NCI-H69 (cell line): ENCODE data around the gene SLC5A5.

Experiments used
- DNase-seq: peaks from one replicate; lab custom pipeline; 2025; lab: John Stamatoyannopoulos, UW

Gene SLC5A5

GRCh38 chr19:17847538-17848366, 24.0 kb upstream of the SLC5A5 start, which contains the start of gene JAK3:
Gene JAK3, minus strand, starts transcription at chr19:17847982. Its CDS starts 3,565 bp downstream, at chr19:17844417.
- peak; percentile 75 for DNase-seq

- DNase-seq, result no peak
Observed at GRCh38 chr19:17848595-17849292, 23.0 kb upstream of the SLC5A5 start.

- no peak for DNase-seq
Observed at GRCh38 chr19:17854061-17854460, 17.7 kb upstream of the SLC5A5 start.

GRCh38 chr19:17855280-17856152, 16.2 kb upstream of the SLC5A5 start:
- DNase-seq, result peak; percentile 75

GRCh38 chr19:17859533-17860330, 12.0 kb upstream of the SLC5A5 start, which contains the start of gene RPL18A:
Gene RPL18A, plus strand, starts transcription at chr19:17859910. Its CDS starts 47 bp downstream, at chr19:17859957.
- peak; percentile 100 for DNase-seq

GRCh38 chr19:17860331-17860992, 11.3 kb upstream of the SLC5A5 start:
- peak; percentile 48 for DNase-seq

GRCh38 chr19:17860993-17861360, 10.8 kb upstream of the SLC5A5 start:
- DNase-seq, result no peak

- DNase-seq, result no peak
Observed at GRCh38 chr19:17861542-17862402, 10.0 kb upstream of the SLC5A5 start.

- no peak for DNase-seq
Observed at GRCh38 chr19:17862711-17863519, 8.8 kb upstream of the SLC5A5 start.

- DNase-seq, result no peak
Observed at GRCh38 chr19:17863520-17864182, 8.1 kb upstream of the SLC5A5 start.

GRCh38 chr19:17865364-17866311, 6.1 kb upstream of the SLC5A5 start:
- peak; percentile 44 for DNase-seq

- no peak for DNase-seq
Observed at GRCh38 chr19:17866312-17866963, 5.3 kb upstream of the SLC5A5 start.

GRCh38 chr19:17866964-17867486, 4.7 kb upstream of the SLC5A5 start:
- peak; percentile 45 for DNase-seq

- no peak for DNase-seq
Observed at GRCh38 chr19:17868669-17869068, 3.1 kb upstream of the SLC5A5 start.

- DNase-seq, result no peak
Observed at GRCh38 chr19:17869114-17869608, 2.6 kb upstream of the SLC5A5 start.
